ENCODE measurements around the gene MOCOS. TPM values are rescaled to one million over a fixed set of nuclear protein-coding genes. Genes with fewer than 3 reads are reported as not detected.

Gene MOCOS
- polyA plus RNA-seq, 1 donor, result 3.8 TPM

GRCh38 chr18:36176711-36177110 lies 10.6 kb upstream of the MOCOS start:
- no peak overlapping the region for H3K4me3 ChIP-seq (ENCODE audit: low read length)
- peak overlapping the region; percentile 63 for H3K27ac ChIP-seq (ENCODE audit: low read length)
- no peaks in the 10 kb centered on the region for H3K27me3 ChIP-seq (ENCODE audit: control insufficient read depth, insufficient read depth, low read length)
- WGBS (ENCODE audit: insufficient coverage, low lambda C conversion rate), result 96% methylated on average over 3 of the region's 9 CpGs
- peaks cover 14% of the 10 kb centered on the region for H3K4me1 ChIP-seq (ENCODE audit: control insufficient read depth, insufficient read depth, low read length)
- no peak for DNase-seq
- peaks cover 27% of the 10 kb centered on the region for H3K36me3 ChIP-seq (ENCODE audit: control insufficient read depth, insufficient read depth, low read length)
- H3K9me3 ChIP-seq (ENCODE audit: control insufficient read depth, low read depth, low read length), result no peaks in the 10 kb centered on the region

DNA sequence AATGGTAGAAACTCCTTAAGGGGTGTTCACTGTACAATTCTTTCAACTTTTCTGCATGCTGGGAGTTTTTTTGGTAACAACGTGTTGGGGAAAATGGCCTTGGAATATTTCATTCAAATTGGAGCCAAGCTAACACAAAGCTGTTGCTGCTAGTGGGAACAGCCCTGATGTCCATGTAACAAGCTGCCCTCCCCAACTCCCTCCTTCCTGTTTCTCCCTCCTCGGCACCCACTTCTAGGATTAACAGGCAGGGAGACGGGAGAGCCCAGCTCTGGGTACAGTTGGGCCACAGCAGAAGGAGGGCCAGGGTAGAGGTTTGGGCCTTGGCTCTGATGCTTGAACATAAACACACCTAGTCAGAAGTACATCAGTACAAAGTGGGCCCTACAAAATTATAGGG lies 9.4 kb upstream of the MOCOS start:
- Histone ChIP-seq H3K36me3 (ENCODE audit: control insufficient read depth, insufficient read depth, low read length) (peaks cover 17% of the 10 kb centered on the region), H3K9me3 (ENCODE audit: control insufficient read depth, low read depth, low read length) (no peaks in the 10 kb centered on the region), H3K4me3 (ENCODE audit: low read length) (no peak overlapping the region), H3K27ac (ENCODE audit: low read length) (no peak overlapping the region), H3K27me3 (ENCODE audit: control insufficient read depth, insufficient read depth, low read length) (no peaks in the 10 kb centered on the region), H3K4me1 (ENCODE audit: control insufficient read depth, insufficient read depth, low read length) (peaks cover 14% of the 10 kb centered on the region)
- WGBS (ENCODE audit: insufficient coverage, low lambda C conversion rate), result no CpG with 5 or more reads among the region's 3 CpGs
- DNase-seq, result no peak

DNA sequence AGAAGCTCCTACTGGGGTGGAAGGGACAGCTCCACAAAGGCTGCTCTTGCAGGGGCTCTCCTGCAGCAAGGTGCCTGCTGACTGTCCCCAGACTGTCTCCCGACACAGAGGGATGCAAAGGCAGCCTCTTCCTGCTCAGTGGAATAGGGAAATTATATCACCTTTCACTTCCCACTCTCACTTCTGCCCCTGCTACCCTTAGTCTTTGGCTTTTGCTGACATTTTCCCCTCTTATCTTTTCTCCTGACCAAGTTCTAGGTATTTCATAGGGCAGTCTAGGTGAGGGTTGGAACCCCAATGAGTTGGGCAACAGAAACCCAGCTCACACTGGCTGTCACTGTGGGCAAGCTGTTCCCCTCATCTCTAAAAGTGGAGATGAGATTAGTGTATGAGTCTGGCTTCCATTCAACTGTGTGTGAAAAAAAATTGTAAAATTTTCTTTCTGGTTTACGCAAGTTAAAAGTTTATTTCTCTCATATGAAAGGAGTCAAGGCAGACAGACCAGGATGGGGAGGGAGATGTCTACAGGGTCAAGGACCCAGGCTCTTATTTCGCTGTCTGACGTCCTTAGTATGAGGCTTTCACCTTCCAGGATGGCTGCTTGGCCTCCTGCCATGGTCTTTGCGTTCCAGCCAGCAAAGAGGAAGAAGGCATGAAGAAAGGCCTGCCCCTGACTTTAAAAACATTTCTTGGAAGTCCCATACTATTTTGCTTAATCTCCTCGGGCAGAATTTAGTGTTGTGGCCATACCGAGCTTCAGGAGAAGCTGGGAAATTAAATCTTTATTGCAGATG lies 7.5 kb upstream of the MOCOS start:
- Histone ChIP-seq H3K27me3 (ENCODE audit: control insufficient read depth, insufficient read depth, low read length) (peaks cover 7% of the 10 kb centered on the region), H3K4me1 (ENCODE audit: control insufficient read depth, insufficient read depth, low read length) (peaks cover 14% of the 10 kb centered on the region), H3K36me3 (ENCODE audit: control insufficient read depth, insufficient read depth, low read length) (peaks cover 12% of the 10 kb centered on the region), H3K4me3 (ENCODE audit: low read length) (no peak overlapping the region), H3K27ac (ENCODE audit: low read length) (no peak overlapping the region), H3K9me3 (ENCODE audit: control insufficient read depth, low read depth, low read length) (no peaks in the 10 kb centered on the region)
- no peak for DNase-seq
- no CpG with 5 or more reads among the region's 7 CpGs for WGBS (ENCODE audit: insufficient coverage, low lambda C conversion rate)

DNA sequence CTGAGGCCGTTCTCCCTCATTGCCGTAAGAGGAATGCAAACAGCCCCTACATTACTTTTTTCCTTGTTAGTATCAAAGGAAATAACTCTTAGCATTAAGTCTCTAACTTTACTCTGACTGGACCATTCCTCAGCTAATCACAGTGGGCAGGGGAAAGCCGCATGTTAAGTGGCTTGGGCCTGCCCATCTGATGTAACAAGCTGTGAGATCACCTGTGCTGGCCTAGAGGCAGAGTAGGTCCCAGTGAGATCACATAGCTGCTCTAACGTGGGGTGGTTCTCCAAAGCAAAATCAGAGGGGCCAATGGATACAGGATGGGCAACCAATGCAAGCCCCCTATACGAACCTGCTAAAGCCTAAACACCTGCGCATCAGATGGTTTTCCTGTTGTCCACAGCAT lies 5.9 kb upstream of the MOCOS start:
- H3K27ac ChIP-seq (ENCODE audit: low read length), result no peak overlapping the region
- WGBS (ENCODE audit: insufficient coverage, low lambda C conversion rate), result no CpG with 5 or more reads among the region's 6 CpGs

DNA sequence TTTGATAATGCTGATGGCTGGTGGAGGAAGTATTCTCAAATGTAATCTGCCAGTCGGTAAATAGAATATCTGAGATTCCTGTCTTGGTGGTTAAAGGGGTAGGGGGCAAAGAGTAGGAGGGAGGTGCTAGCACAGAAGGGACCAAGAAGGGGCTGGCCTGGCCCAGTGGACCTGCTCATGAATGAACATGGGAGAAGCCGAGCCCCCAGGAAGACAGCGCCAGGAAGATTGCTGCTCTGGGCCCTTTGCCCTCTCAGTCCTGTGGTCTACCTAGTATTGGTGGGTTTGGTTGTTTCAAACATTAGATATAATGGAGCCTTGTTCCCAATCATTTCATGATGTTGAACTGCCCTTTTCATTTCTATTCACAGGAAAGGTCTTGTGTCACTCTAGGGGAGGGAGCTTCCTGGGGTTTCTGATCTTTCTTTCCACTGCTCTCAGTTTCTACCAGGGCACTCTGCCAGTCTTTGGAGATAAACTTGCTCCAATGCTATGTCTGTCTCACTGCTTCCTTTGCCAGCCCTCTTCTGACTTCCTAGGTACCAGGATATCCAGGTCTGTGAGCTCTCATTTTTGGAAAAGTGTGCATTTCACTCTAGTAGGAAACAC lies 5.3 kb upstream of the MOCOS start:
- no peak overlapping the region for H3K4me3 ChIP-seq (ENCODE audit: low read length)
- no peak for DNase-seq
- H3K27me3 ChIP-seq (ENCODE audit: control insufficient read depth, insufficient read depth, low read length), result peaks cover 26% of the 10 kb centered on the region
- WGBS (ENCODE audit: insufficient coverage, low lambda C conversion rate), result no CpG with 5 or more reads among the region's 3 CpGs
- no peak overlapping the region for H3K27ac ChIP-seq (ENCODE audit: low read length)
- no peaks in the 10 kb centered on the region for H3K9me3 ChIP-seq (ENCODE audit: control insufficient read depth, low read depth, low read length)
- peaks cover 13% of the 10 kb centered on the region for H3K4me1 ChIP-seq (ENCODE audit: control insufficient read depth, insufficient read depth, low read length)
- peaks cover 2% of the 10 kb centered on the region for H3K36me3 ChIP-seq (ENCODE audit: control insufficient read depth, insufficient read depth, low read length)

More for the DNA sequence above, 5.9 kb upstream of the MOCOS start:
- Histone ChIP-seq H3K36me3 (ENCODE audit: control insufficient read depth, insufficient read depth, low read length) (peaks cover 3% of the 10 kb centered on the region), H3K27me3 (ENCODE audit: control insufficient read depth, insufficient read depth, low read length) (peaks cover 20% of the 10 kb centered on the region), H3K9me3 (ENCODE audit: control insufficient read depth, low read depth, low read length) (no peaks in the 10 kb centered on the region), H3K4me1 (ENCODE audit: control insufficient read depth, insufficient read depth, low read length) (peaks cover 13% of the 10 kb centered on the region), H3K4me3 (ENCODE audit: low read length) (no peak overlapping the region)
- DNase-seq, result no peak

DNA sequence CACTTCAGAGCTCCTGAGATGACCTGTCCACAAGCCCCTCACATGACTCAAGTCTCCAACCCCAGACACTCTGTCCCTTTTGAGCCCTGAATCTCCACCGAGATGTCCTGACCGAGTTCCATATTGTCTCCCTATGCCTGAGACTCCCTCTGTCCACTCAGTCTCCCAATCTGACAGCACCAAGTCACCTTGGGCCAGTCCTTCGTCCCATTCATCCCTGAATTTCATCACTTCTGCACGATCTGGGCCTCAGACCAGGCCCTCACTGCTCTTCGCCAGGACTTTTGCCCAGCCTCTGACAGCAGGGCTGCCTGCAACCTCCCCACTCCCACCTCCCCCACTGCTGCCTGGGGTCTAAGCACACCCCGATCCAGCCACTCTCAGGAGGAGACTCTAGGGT lies 4.3 kb upstream of the MOCOS start:
- no CpG with 5 or more reads among the region's 6 CpGs for WGBS (ENCODE audit: insufficient coverage, low lambda C conversion rate)
- peaks cover 34% of the 10 kb centered on the region for H3K27me3 ChIP-seq (ENCODE audit: control insufficient read depth, insufficient read depth, low read length)
- DNase-seq, result no peak
- peaks cover 17% of the 10 kb centered on the region for H3K4me1 ChIP-seq (ENCODE audit: control insufficient read depth, insufficient read depth, low read length)
- H3K9me3 ChIP-seq (ENCODE audit: control insufficient read depth, low read depth, low read length), result no peaks in the 10 kb centered on the region
- H3K4me3 ChIP-seq (ENCODE audit: low read length), result no peak overlapping the region
- no peak overlapping the region for H3K27ac ChIP-seq (ENCODE audit: low read length)
- H3K36me3 ChIP-seq (ENCODE audit: control insufficient read depth, insufficient read depth, low read length), result no peaks in the 10 kb centered on the region

DNA sequence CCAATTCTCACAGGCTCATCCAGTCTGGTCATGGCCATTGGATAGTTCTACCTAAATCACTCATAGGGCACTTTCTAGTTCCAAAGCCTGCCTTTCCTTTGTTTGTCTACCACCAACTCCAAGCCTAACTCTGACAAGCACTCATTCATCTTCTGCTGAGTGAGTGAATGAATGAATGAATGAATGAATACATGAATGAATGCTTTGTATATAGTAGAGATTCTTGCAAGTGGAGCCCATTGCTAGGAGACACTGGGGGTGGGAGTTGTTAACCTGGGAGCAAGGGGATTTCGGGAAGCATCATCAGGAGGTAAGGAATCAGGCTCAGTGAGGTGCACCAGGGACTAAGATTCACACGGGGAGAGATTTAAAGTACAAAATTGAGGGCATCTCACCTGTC lies 3.3 kb upstream of the MOCOS start:
- Histone ChIP-seq H3K9me3 (ENCODE audit: control insufficient read depth, low read depth, low read length) (no peaks in the 10 kb centered on the region), H3K4me1 (ENCODE audit: control insufficient read depth, insufficient read depth, low read length) (peaks cover 21% of the 10 kb centered on the region)
- WGBS (ENCODE audit: insufficient coverage, low lambda C conversion rate), result 80% methylated on average over 1 of the region's 2 CpGs

GRCh38 chr18:36185157-36185556 lies 2.1 kb upstream of the MOCOS start:
- Histone ChIP-seq H3K4me3 (ENCODE audit: low read length) (no peak overlapping the region), H3K9me3 (ENCODE audit: control insufficient read depth, low read depth, low read length) (no peaks in the 10 kb centered on the region), H3K27ac (ENCODE audit: low read length) (no peak overlapping the region), H3K27me3 (ENCODE audit: control insufficient read depth, insufficient read depth, low read length) (peaks cover 40% of the 10 kb centered on the region), H3K4me1 (ENCODE audit: control insufficient read depth, insufficient read depth, low read length) (peaks cover 21% of the 10 kb centered on the region), H3K36me3 (ENCODE audit: control insufficient read depth, insufficient read depth, low read length) (no peaks in the 10 kb centered on the region)
- WGBS (ENCODE audit: insufficient coverage, low lambda C conversion rate), result no CpG with 5 or more reads among the region's 3 CpGs
- DNase-seq, result no peak

More for the DNA sequence above, 3.3 kb upstream of the MOCOS start:
- no peak for DNase-seq
- Histone ChIP-seq H3K4me3 (ENCODE audit: low read length) (no peak overlapping the region), H3K36me3 (ENCODE audit: control insufficient read depth, insufficient read depth, low read length) (no peaks in the 10 kb centered on the region), H3K27me3 (ENCODE audit: control insufficient read depth, insufficient read depth, low read length) (peaks cover 40% of the 10 kb centered on the region), H3K27ac (ENCODE audit: low read length) (no peak overlapping the region)

DNA sequence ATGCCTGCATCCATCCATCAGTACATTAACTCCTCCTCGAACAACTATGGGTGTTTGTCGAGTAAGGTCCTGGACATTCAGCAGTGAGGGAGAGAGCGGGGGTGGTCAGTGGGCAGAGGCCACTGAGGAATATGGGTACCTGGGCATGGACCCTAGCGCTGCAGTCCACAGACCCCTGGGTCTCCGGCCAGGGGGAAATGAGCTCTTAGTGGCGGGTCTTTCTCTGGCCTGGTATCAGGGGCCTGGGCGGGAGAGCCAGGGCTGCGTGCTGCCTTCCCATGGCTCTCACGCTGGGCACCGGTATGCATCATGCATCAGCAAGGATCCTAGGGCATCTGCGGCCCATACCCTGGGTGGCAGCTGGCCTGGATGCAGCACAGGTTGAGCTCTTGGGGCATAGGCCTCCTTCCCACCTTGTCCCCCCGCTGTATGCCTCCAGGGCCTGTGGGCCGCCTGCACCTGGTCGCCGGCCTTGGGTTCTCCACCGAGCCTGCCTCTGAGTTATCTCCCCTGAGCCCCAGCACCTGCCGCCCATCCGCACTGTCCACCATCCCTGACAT lies 1.3 kb upstream of the MOCOS start:
- DNase-seq, result no peak
- Histone ChIP-seq H3K36me3 (ENCODE audit: control insufficient read depth, insufficient read depth, low read length) (no peaks in the 10 kb centered on the region), H3K27me3 (ENCODE audit: control insufficient read depth, insufficient read depth, low read length) (peaks cover 40% of the 10 kb centered on the region), H3K9me3 (ENCODE audit: control insufficient read depth, low read depth, low read length) (no peaks in the 10 kb centered on the region), H3K27ac (ENCODE audit: low read length) (no peak overlapping the region), H3K4me3 (ENCODE audit: low read length) (peak overlapping the region; percentile 74), H3K4me1 (ENCODE audit: control insufficient read depth, insufficient read depth, low read length) (peaks cover 21% of the 10 kb centered on the region)
- no CpG with 5 or more reads among the region's 18 CpGs for WGBS (ENCODE audit: insufficient coverage, low lambda C conversion rate)

GRCh38 chr18:36186461-36187192 lies 670 bp upstream of the MOCOS start:
- Histone ChIP-seq H3K4me1 (ENCODE audit: control insufficient read depth, insufficient read depth, low read length) (peaks cover 21% of the 10 kb centered on the region), H3K9me3 (ENCODE audit: control insufficient read depth, low read depth, low read length) (no peaks in the 10 kb centered on the region), H3K27me3 (ENCODE audit: control insufficient read depth, insufficient read depth, low read length) (peaks cover 40% of the 10 kb centered on the region), H3K36me3 (ENCODE audit: control insufficient read depth, insufficient read depth, low read length) (no peaks in the 10 kb centered on the region), H3K4me3 (ENCODE audit: low read length) (peak overlapping the region; percentile 74), H3K27ac (ENCODE audit: low read length) (no peak overlapping the region)
- no CpG with 5 or more reads among the region's 47 CpGs for WGBS (ENCODE audit: insufficient coverage, low lambda C conversion rate)
- peak; percentile 24 to 61 for DNase-seq
